ENCODE results near the gene ZFP1. TPM values are rescaled to one million over a fixed set of nuclear protein-coding genes. Genes with fewer than 3 reads are reported as not detected.

ZFP1 gene
- polyA plus RNA-seq, 2 of the 4 experiments (the other 2 are of a cell fraction) = 14.4 to 16.1 TPM

GRCh38 chr16:75148311-75149195 is at the start of gene ZFP1 (continued):
- TF ChIP-seq CTCF (IDR thresholded peaks at IDR 0.05) (no peak), NR3C1 (IDR thresholded peaks at IDR 0.05) (no peak), RAD21 (conservative IDR thresholded peaks at IDR 0.05 in 1 of 2, IDR thresholded peaks at IDR 0.05 in 1 of 2) (no peak), MAX (IDR thresholded peaks at IDR 0.05) (peak; percentile 60), SREBF2 (IDR thresholded peaks at IDR 0.05) (no peak), ZC3H11A (IDR thresholded peaks at IDR 0.05) (no peak), KDM5A (IDR thresholded peaks at IDR 0.05) (no peak), CEBPB (IDR thresholded peaks at IDR 0.05) (no peak), HES2 (IDR thresholded peaks at IDR 0.05) (no peak), ZNF302 (CRISPR knock-in tag; IDR thresholded peaks at IDR 0.05) (no peak), BHLHE40 (IDR thresholded peaks at IDR 0.05; ENCODE audit: low read depth, low read length) (no peak), EHF (CRISPR knock-in tag; IDR thresholded peaks at IDR 0.05) (no peak), POLR2A (IDR thresholded peaks at IDR 0.05; ENCODE audit: low read length) (peak; percentile 61), HEYL (CRISPR knock-in tag; IDR thresholded peaks at IDR 0.05) (no peak), CHD2 (IDR thresholded peaks at IDR 0.05; ENCODE audit: low read length, partially characterized antibody) (no peak), RCOR1 (IDR thresholded peaks at IDR 0.05; ENCODE audit: low read depth, low read length) (no peak), ESRRA (IDR thresholded peaks at IDR 0.05; ENCODE audit: borderline replicate concordance, low read length) (no peak), ZSCAN20 (CRISPR knock-in tag; IDR thresholded peaks at IDR 0.05) (no peak), RNF2 (IDR thresholded peaks at IDR 0.05; ENCODE audit: borderline replicate concordance, low read depth) (no peak), NFE2L2 (conservative IDR thresholded peaks at IDR 0.05; ENCODE audit: low read length) (no peak), PHF8 (IDR thresholded peaks at IDR 0.05; ENCODE audit: borderline replicate concordance, low read depth) (peak; percentile 91), HOXA7 (CRISPR knock-in tag; IDR thresholded peaks at IDR 0.05) (no peak), PBX3 (IDR thresholded peaks at IDR 0.05) (no peak), BCL3 (IDR thresholded peaks at IDR 0.05) (peak; percentile 79; the same call in 2 of the 3 replicates), CHD4 (IDR thresholded peaks at IDR 0.05; ENCODE audit: borderline replicate concordance) (no peak), HDAC2 (IDR thresholded peaks at IDR 0.05) (no peak), CBX8 (IDR thresholded peaks at IDR 0.05) (no peak), MYC (IDR thresholded peaks at IDR 0.05; ENCODE audit: borderline replicate concordance, low read length) (peak; percentile 73; the same call in 1 of the 2 replicates), NPAS2 (CRISPR knock-in tag; IDR thresholded peaks at IDR 0.05; ENCODE audit: borderline replicate concordance) (no peak)

All from A549 (cell line).